ENCODE measurements around the gene LAMB3. TPM values are rescaled to one million over a fixed set of nuclear protein-coding genes. Genes with fewer than 3 reads are reported as not detected.

The LAMB3 gene
- polyA plus RNA-seq, 1 of the 3 experiments (the other 2 are of a cell fraction) = 18.0 TPM

DNA sequence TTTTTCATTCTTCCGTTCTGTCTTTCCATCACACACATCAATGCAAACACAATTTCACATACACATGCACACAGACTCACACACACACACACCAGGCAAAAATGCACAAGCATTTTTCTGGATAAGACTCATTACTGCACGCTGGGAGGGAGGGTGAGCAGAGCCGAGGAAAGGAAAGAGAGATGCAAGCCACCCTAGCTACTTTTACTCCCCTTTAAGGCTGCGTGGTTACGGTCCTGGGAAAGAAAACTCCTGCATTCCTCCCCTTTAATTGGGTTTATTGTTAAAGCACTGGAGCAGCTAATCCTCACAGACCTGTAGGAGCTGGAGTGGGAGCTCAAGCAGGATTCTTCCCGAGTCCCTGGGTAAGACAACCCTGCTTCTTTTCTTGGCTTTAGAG, 68.8 kb downstream of the LAMB3 start, which contains the start of gene CAMK1G:
TSS of gene CAMK1G (plus strand) at position 307 of the 400 bp plus-strand sequence. CDS start 11,270 bp downstream, outside the sequence.
- Histone ChIP-seq H3K9me3 (no peaks in the 10 kb centered on the region), H4K20me1 (ENCODE audit: insufficient read depth) (no peaks in the 10 kb centered on the region), H3K9me2 (no peaks in the 10 kb centered on the region), H2AFZ (ENCODE audit: low read depth) (peak within 1 kb of the TSS; percentile 42; the same call in 1 of the 2 replicates), H3F3A (replicated peaks; ENCODE audit: insufficient read depth) (peaks cover 26% of the 10 kb centered on the region), H3K27ac (ENCODE audit: low read depth in 2 of 2, low read length in 1 of 2) (peak within 1 kb of the TSS; percentile 8 to 89; a peak in 1 of 4 replicates), H3K4me2 (peak within 1 kb of the TSS; percentile 87), H3K4me1 (ENCODE audit: control insufficient read depth in 1 of 2, insufficient read depth in 2 of 2, low read depth in 1 of 2, low read length in 1 of 2) (peaks cover 18 to 32% of the 10 kb centered on the region in 2 experiments), H3K36me3 (replicated peaks in 1 of 2; ENCODE audit: control insufficient read depth in 1 of 2, insufficient read depth in 2 of 2, low read length in 1 of 2) (no peaks in the 10 kb centered on the region), H3K9ac (peak within 1 kb of the TSS; percentile 71), H3K27me3 (ENCODE audit: insufficient read depth) (no peaks in the 10 kb centered on the region), H3K79me2 (ENCODE audit: insufficient read depth) (peaks cover 30% of the 10 kb centered on the region), H3K4me3 (ENCODE audit: low read depth in 2 of 2, low read length in 1 of 2) (peak within 1 kb of the TSS; percentile 45 to 80)
- DNase-seq = peak; percentile 57
- TF ChIP-seq SIN3A (IDR thresholded peaks at IDR 0.05; ENCODE audit: borderline replicate concordance, low read depth, low read length) = peak; percentile 30; the same call in 1 of the 2 replicates
- TF ChIP-seq TAF1 (IDR thresholded peaks at IDR 0.05; ENCODE audit: borderline replicate concordance, low read depth, low read length) = peak; percentile 80
- TF ChIP-seq FOSL2 (IDR thresholded peaks at IDR 0.05; ENCODE audit: borderline replicate concordance, low read depth) = peak; percentile 83; the same call in 1 of the 2 replicates
- peak; percentile 52; the same call in 1 of the 2 replicates for TF ChIP-seq JUND (IDR thresholded peaks at IDR 0.05)
- TF ChIP-seq TEAD4 (IDR thresholded peaks at IDR 0.05; ENCODE audit: borderline replicate concordance, insufficient read depth) = 0 out of 2 replicates have a peak, but pooled peaks have one; percentile 17
- TF ChIP-seq, protein P1, sequence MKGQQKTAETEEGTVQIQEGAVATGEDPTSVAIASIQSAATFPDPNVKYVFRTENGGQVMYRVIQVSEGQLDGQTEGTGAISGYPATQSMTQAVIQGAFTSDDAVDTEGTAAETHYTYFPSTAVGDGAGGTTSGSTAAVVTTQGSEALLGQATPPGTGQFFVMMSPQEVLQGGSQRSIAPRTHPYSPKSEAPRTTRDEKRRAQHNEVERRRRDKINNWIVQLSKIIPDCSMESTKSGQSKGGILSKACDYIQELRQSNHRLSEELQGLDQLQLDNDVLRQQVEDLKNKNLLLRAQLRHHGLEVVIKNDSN (IDR thresholded peaks at IDR 0.05; ENCODE audit: borderline replicate concordance, low read depth) = no peak
- peak; percentile 96 for TF ChIP-seq POLR2AphosphoS5 (IDR thresholded peaks at IDR 0.05; ENCODE audit: low read depth, low read length)
- no peak; a peak in 1 of 4 replicates for TF ChIP-seq EP300 (IDR thresholded peaks at IDR 0.05; ENCODE audit: borderline replicate concordance in 1 of 2, low read depth in 1 of 2, low read length in 1 of 2)
- TF ChIP-seq MAX (IDR thresholded peaks at IDR 0.05; ENCODE audit: low read depth) = 0 out of 2 replicates have a peak, but pooled peaks have one; percentile 15
- CTCF ChIA-PET = interaction anchor here (0.6 to 14.3 kb wide), 8 partner anchors 7 to 209 kb away, joined by 3 to 139 read pairs (median 7); partner anchors contain the start of gene G0S2
- POLR2A ChIA-PET = no interaction called here
- 15% methylated on average over 6 of the region's 6 CpGs for WGBS (ENCODE audit: low lambda C conversion rate)

- Histone ChIP-seq H3K27me3 (ENCODE audit: insufficient read depth) (no peaks in the 10 kb centered on the region), H3K4me1 (ENCODE audit: control insufficient read depth in 1 of 2, insufficient read depth in 2 of 2, low read depth in 1 of 2, low read length in 1 of 2) (peaks cover 15 to 16% of the 10 kb centered on the region in 2 experiments; a peak in 2 of 4 replicates), H3K4me2 (no peak overlapping the region), H4K20me1 (ENCODE audit: insufficient read depth) (no peaks in the 10 kb centered on the region), H3K9me3 (no peaks in the 10 kb centered on the region), H3F3A (replicated peaks; ENCODE audit: insufficient read depth) (peaks cover 4% of the 10 kb centered on the region), H3K79me2 (ENCODE audit: insufficient read depth) (peaks cover 21% of the 10 kb centered on the region), H3K9ac (no peak overlapping the region), H3K36me3 (replicated peaks in 1 of 2; ENCODE audit: control insufficient read depth in 1 of 2, insufficient read depth in 2 of 2, low read length in 1 of 2) (no peaks in the 10 kb centered on the region), H2AFZ (ENCODE audit: low read depth) (no peak overlapping the region), H3K9me2 (no peaks in the 10 kb centered on the region), H3K4me3 (ENCODE audit: low read depth in 2 of 2, low read length in 1 of 2) (no peak overlapping the region), H3K27ac (ENCODE audit: low read depth in 2 of 2, low read length in 1 of 2) (no peak overlapping the region)
- ChIA-PET POLR2A (no interaction called here), CTCF (interaction anchor here (1.5 to 14.3 kb wide), 5 partner anchors 10 to 113 kb away, joined by 4 to 139 read pairs (median 26); no protein-coding TSS in a partner anchor)
- WGBS (ENCODE audit: low lambda C conversion rate) = 85% methylated on average over 2 of the region's 2 CpGs
- no peak for DNase-seq
- TF ChIP-seq, protein P2, sequence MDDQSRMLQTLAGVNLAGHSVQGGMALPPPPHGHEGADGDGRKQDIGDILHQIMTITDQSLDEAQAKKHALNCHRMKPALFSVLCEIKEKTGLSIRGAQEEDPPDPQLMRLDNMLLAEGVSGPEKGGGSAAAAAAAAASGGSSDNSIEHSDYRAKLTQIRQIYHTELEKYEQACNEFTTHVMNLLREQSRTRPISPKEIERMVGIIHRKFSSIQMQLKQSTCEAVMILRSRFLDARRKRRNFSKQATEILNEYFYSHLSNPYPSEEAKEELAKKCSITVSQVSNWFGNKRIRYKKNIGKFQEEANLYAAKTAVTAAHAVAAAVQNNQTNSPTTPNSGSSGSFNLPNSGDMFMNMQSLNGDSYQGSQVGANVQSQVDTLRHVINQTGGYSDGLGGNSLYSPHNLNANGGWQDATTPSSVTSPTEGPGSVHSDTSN (IDR thresholded peaks at IDR 0.05) = no peak
- TF ChIP-seq FOXJ3 (CRISPR knock-in tag; IDR thresholded peaks at IDR 0.05) (no peak), MEF2A (IDR thresholded peaks at IDR 0.05; ENCODE audit: borderline replicate concordance, low read depth) (no peak), TAF1 (IDR thresholded peaks at IDR 0.05; ENCODE audit: borderline replicate concordance, low read depth, low read length) (no peak), RFX5 (IDR thresholded peaks at IDR 0.05; ENCODE audit: low read length) (no peak), GABPA (IDR thresholded peaks at IDR 0.05; ENCODE audit: low read depth) (no peak), MXI1 (IDR thresholded peaks at IDR 0.05; ENCODE audit: low read depth, low read length) (no peak), JUND (IDR thresholded peaks at IDR 0.05) (no peak), FOSL2 (IDR thresholded peaks at IDR 0.05; ENCODE audit: borderline replicate concordance, low read depth) (no peak), EP300 (IDR thresholded peaks at IDR 0.05; ENCODE audit: borderline replicate concordance in 1 of 2, low read depth in 1 of 2, low read length in 1 of 2) (no peak), NFIC (IDR thresholded peaks at IDR 0.05; ENCODE audit: borderline replicate concordance) (no peak), RCOR1 (IDR thresholded peaks at IDR 0.05; ENCODE audit: low read length) (no peak), NRF1 (IDR thresholded peaks at IDR 0.05; ENCODE audit: low read depth, low read length) (no peak), YY1 (IDR thresholded peaks at IDR 0.05; ENCODE audit: low read depth) (no peak), MAX (IDR thresholded peaks at IDR 0.05; ENCODE audit: low read depth) (no peak)
- TF ChIP-seq, protein P1 (IDR thresholded peaks at IDR 0.05; ENCODE audit: borderline replicate concordance, low read depth) = no peak
Observed at GRCh38 chr1:209580577-209580976, 71.6 kb downstream of the LAMB3 start.
